H9 (cell line): Measurements from ENCODE around the gene CLDND1. TPM values are rescaled to one million over a fixed set of nuclear protein-coding genes. Genes with fewer than 3 reads are reported as not detected.

Experiments
- DNase-seq: peaks from one replicate; pipeline ENCODE4 v3.0.0-alpha.2; 2017
- H2AFZ ChIP-seq: one replicate; pipeline ENCODE4 v1.6.1; 2013; ENCODE audit warnings: mild to moderate bottlenecking, low read length, control low read depth, moderate library complexity
- H2AK5ac ChIP-seq: 2 replicates; pipeline ENCODE4 v1.6.1; 2013; ENCODE audit warnings: low read length, control low read depth, mixed read lengths; ENCODE audit not compliant: insufficient read length
- H2BK120ac ChIP-seq: one replicate; pipeline ENCODE4 v1.6.1; 2013; ENCODE audit warnings: low read depth, mild to moderate bottlenecking, low read length, control low read depth, inconsistent platforms; ENCODE audit not compliant: poor library complexity, severe bottlenecking
- H2BK12ac ChIP-seq: 2 replicates; pipeline ENCODE4 v1.6.1; 2013; ENCODE audit warnings: low read length, control low read depth, mixed read lengths, low read depth; ENCODE audit not compliant: insufficient read length
- H2BK15ac ChIP-seq: 2 replicates; pipeline ENCODE4 v1.6.1; 2013; ENCODE audit warnings: low read depth, low read length, control low read depth
- H2BK20ac ChIP-seq: one replicate; pipeline ENCODE4 v1.6.1; 2013; ENCODE audit warnings: low read depth, mild to moderate bottlenecking, low read length, control low read depth, inconsistent platforms; ENCODE audit not compliant: poor library complexity, severe bottlenecking
- H2BK5ac ChIP-seq: 2 replicates; pipeline ENCODE4 v1.6.1; 2013; ENCODE audit warnings: low read length, control low read depth, mixed read lengths; ENCODE audit not compliant: insufficient read length
- H3K14ac ChIP-seq: 2 replicates; pipeline ENCODE4 v1.6.1; 2013; ENCODE audit warnings: low read length, control low read depth; ENCODE audit not compliant: insufficient read depth
- H3K18ac ChIP-seq: 2 replicates; pipeline ENCODE4 v1.6.1; 2013; ENCODE audit warnings: low read depth, mild to moderate bottlenecking, mixed read lengths, low read length, control low read depth; ENCODE audit not compliant: insufficient read length
- H3K23ac ChIP-seq: 2 replicates; pipeline ENCODE4 v1.6.1; 2013; ENCODE audit warnings: low read length, control low read depth, mixed read lengths, low read depth; ENCODE audit not compliant: insufficient read length
- H3K23me2 ChIP-seq: 2 replicates; pipeline ENCODE4 v1.6.1; 2013; ENCODE audit warnings: low read depth, mild to moderate bottlenecking, mixed read lengths, low read length, control low read depth; ENCODE audit not compliant: insufficient read length, poor library complexity, severe bottlenecking
- H3K27ac ChIP-seq: 2 replicates; pipeline ENCODE4 v1.5.1; 2013; ENCODE audit warnings: low read length, control low read depth, mixed read lengths, low read depth; ENCODE audit not compliant: insufficient read length
- H3K27me3 ChIP-seq: 2 replicates; pipeline ENCODE4 v1.6.1; 2013; ENCODE audit warnings: low read length, control low read depth, inconsistent platforms; ENCODE audit not compliant: insufficient read depth
- H3K4ac ChIP-seq: 2 replicates; pipeline ENCODE4 v1.6.1; 2013; ENCODE audit warnings: low read depth, mild to moderate bottlenecking, control low read depth, inconsistent platforms, low read length, moderate library complexity
- H3K4me1 ChIP-seq: 2 replicates; pipeline ENCODE4 v1.6.1; 2013; ENCODE audit warnings: low read length, control low read depth, inconsistent platforms; ENCODE audit not compliant: insufficient read depth
- H3K4me2 ChIP-seq: 2 replicates; pipeline ENCODE4 v1.6.1; 2013; ENCODE audit warnings: low read length, control low read depth, mixed read lengths; ENCODE audit not compliant: insufficient read length, insufficient read depth
- H3K56ac ChIP-seq: 2 replicates; pipeline ENCODE4 v1.6.1; 2013; ENCODE audit warnings: low read depth, mild to moderate bottlenecking, mixed read lengths, low read length, control low read depth; ENCODE audit not compliant: insufficient read length
- H3K79me1 ChIP-seq: 2 replicates; pipeline ENCODE4 v1.6.1; 2013; ENCODE audit warnings: low read depth, mild to moderate bottlenecking, moderate library complexity, low read length, control low read depth, inconsistent platforms; ENCODE audit not compliant: insufficient read depth, poor library complexity, severe bottlenecking
- H3K79me2 ChIP-seq: 2 replicates; pipeline ENCODE4 v1.6.1; 2013; ENCODE audit warnings: low read length, control low read depth, inconsistent platforms; ENCODE audit not compliant: insufficient read depth
- H3K9ac ChIP-seq: 2 replicates; pipeline ENCODE4 v1.6.1; 2013; ENCODE audit warnings: low read length, control low read depth, mixed read lengths; ENCODE audit not compliant: insufficient read length; ENCODE audit errors: extremely low read depth
- H3K9me3 ChIP-seq: one replicate; pipeline ENCODE4 v1.6.1; 2013; ENCODE audit warnings: low read depth, low read length, inconsistent platforms; ENCODE audit not compliant: control insufficient read depth
- H3T11ph ChIP-seq: one replicate; pipeline ENCODE4 v1.6.1; 2013; ENCODE audit warnings: mild to moderate bottlenecking, low read length, control low read depth, inconsistent platforms
- H4K20me1 ChIP-seq: one replicate; pipeline ENCODE4 v1.6.1; 2013; ENCODE audit not compliant: control insufficient read depth, insufficient read length, insufficient read depth
- H4K5ac ChIP-seq: 2 replicates; pipeline ENCODE4 v1.6.1; 2013; ENCODE audit warnings: low read depth, mild to moderate bottlenecking, mixed read lengths, low read length, control low read depth; ENCODE audit not compliant: insufficient read length
- H4K8ac ChIP-seq: replicated peaks from 2 replicates; pipeline ENCODE4 v1.6.1; 2013; ENCODE audit warnings: low read length, control low read depth, mixed read lengths, low read depth; ENCODE audit not compliant: insufficient read length
- H4K91ac ChIP-seq: 2 replicates; pipeline ENCODE4 v1.6.1; 2013; ENCODE audit warnings: low read depth, mild to moderate bottlenecking, moderate library complexity, mixed read lengths, low read length, control low read depth; ENCODE audit not compliant: insufficient read length
- H3K27ac Mint-ChIP-seq, 3 experiments: 2 replicates in 2 of 3; 3 replicates in 1 of 3; pipeline ENCODE4 v1.8.0; 2020 to 2021; ENCODE audit warnings: mixed read lengths in 3 of 3, mild to moderate bottlenecking in 1 of 3, moderate library complexity in 1 of 3
- H3K27me3 Mint-ChIP-seq: 2 replicates; pipeline ENCODE4 v1.8.0; 2021; ENCODE audit warnings: low read depth, mild to moderate bottlenecking, moderate library complexity, mixed read lengths
- H3K36me3 Mint-ChIP-seq, 3 experiments: 2 replicates in 2 of 3; 3 replicates in 1 of 3; pipeline ENCODE4 v1.8.0; 2020 to 2021; ENCODE audit warnings: low read depth in 3 of 3, mixed read lengths in 3 of 3; ENCODE audit not compliant: insufficient read depth in 1 of 3
- H3K4me1 Mint-ChIP-seq, 2 experiments: 2 replicates each; pipeline ENCODE4 v1.8.0; 2020; ENCODE audit warnings: mixed read lengths in 2 of 2
- H3K4me3 Mint-ChIP-seq, 2 experiments: 2 replicates in 1 of 2; 3 replicates in 1 of 2; pipeline ENCODE4 v1.8.0; 2020 to 2021; ENCODE audit warnings: mild to moderate bottlenecking in 2 of 2, mixed read lengths in 2 of 2, moderate library complexity in 1 of 2
- H3K9me3 Mint-ChIP-seq, 2 experiments: 2 replicates in 1 of 2; 3 replicates in 1 of 2; pipeline ENCODE4 v1.8.0; 2020; ENCODE audit warnings: mild to moderate bottlenecking in 2 of 2, mixed read lengths in 2 of 2, moderate library complexity in 1 of 2
- CTCF ChIP-seq: fragments of 200-600 bp; sonication (generic); conservative IDR thresholded peaks from 3 replicates; pipeline ENCODE4 v1.8.0; 2021; ENCODE audit warnings: antibody characterized with exemption, mild to moderate bottlenecking
- WGBS: extraction: QIAGEN DNeasy Blood & Tissue Kit; methylation state at CpG from one replicate; pipeline ENCODE4 v1.1.7; 2013; ENCODE audit warnings: missing lambda C conversion rate, low lambda C conversion rate, mixed read lengths; ENCODE audit not compliant: insufficient read length; ENCODE audit errors: extremely low coverage; 5-methylcytosine and 5-hydroxymethylcytosine counted together
- total RNA-seq: library from RNA; stranded (reverse); gene quantifications from 2 replicates; pipeline ENCODE4 v1.2.1, GENCODE V29; 2021

CLDND1 gene
- total RNA-seq, 1 experiment from 2014 or later, result 83.0 TPM

GRCh38 chr3:98512576-98512975, 10.1 kb downstream of the CLDND1 start:
- no peak overlapping the region for H3T11ph ChIP-seq
- H3K23me2 ChIP-seq, result no peaks in the 10 kb centered on the region
- H3K14ac ChIP-seq, result no peak overlapping the region
- no peak overlapping the region for H3K23ac ChIP-seq
- no peak overlapping the region for H2BK120ac ChIP-seq
- Mint-ChIP-seq H3K4me1 (peaks cover 0 to 5% of the 10 kb centered on the region in 2 experiments; a peak in 1 of 4 replicates), H3K27me3 (no peaks in the 10 kb centered on the region), H3K36me3 (peaks cover 5 to 18% (median 15%) of the 10 kb centered on the region in 3 experiments; a peak in 5 of 7 replicates), H3K27ac (no peak overlapping the region; a peak in 1 of 7 replicates), H3K4me3 (no peak overlapping the region), H3K9me3 (no peaks in the 10 kb centered on the region)
- H4K5ac ChIP-seq, result no peak overlapping the region
- no peak for TF ChIP-seq CTCF
- no peak overlapping the region for H3K56ac ChIP-seq
- no peak overlapping the region for H3K27ac ChIP-seq
- H3K9me3 ChIP-seq, result no peaks in the 10 kb centered on the region
- H3K4me2 ChIP-seq, result no peak overlapping the region
- no peak overlapping the region for H4K8ac ChIP-seq
- H3K4me1 ChIP-seq, result peaks cover 2% of the 10 kb centered on the region; the same call in 1 of the 2 replicates
- H3K18ac ChIP-seq, result no peak overlapping the region
- no peak overlapping the region for H2BK12ac ChIP-seq
- H2BK5ac ChIP-seq, result no peak overlapping the region
- no peaks in the 10 kb centered on the region for H4K20me1 ChIP-seq
- no peak overlapping the region for H2AK5ac ChIP-seq
- no peak for DNase-seq
- H3K4ac ChIP-seq, result no peak overlapping the region
- H2BK20ac ChIP-seq, result no peak overlapping the region
- WGBS, result no CpG with 5 or more reads among the region's 4 CpGs
- no peak overlapping the region for H3K9ac ChIP-seq
- H3K79me1 ChIP-seq, result no peaks in the 10 kb centered on the region
- H3K79me2 ChIP-seq, result no peaks in the 10 kb centered on the region
- no peak overlapping the region for H4K91ac ChIP-seq
- H2BK15ac ChIP-seq, result no peak overlapping the region
- no peaks in the 10 kb centered on the region for H3K27me3 ChIP-seq
- no peak overlapping the region for H2AFZ ChIP-seq
